ES-I3 (cell line): ENCODE data around the gene MASTL.
"Not testable (repeated sequence)": the region's sequence is repeated elsewhere in the genome, so short reads cannot be mapped to it uniquely, and the experiment has no call there.

Source experiments
- H3K36me3 ChIP-seq: 2 replicates; pipeline ENCODE4 v1.6.1; 2013; ENCODE audit warnings: mild to moderate bottlenecking, low read length, control low read depth, moderate library complexity; ENCODE audit not compliant: insufficient read depth
- H3K4me1 ChIP-seq: 2 replicates; pipeline ENCODE4 v1.6.1; 2013; ENCODE audit warnings: mild to moderate bottlenecking, control low read depth, low read length; ENCODE audit not compliant: insufficient read depth
- H3K9ac ChIP-seq: 2 replicates; pipeline ENCODE4 v1.6.1; 2013; ENCODE audit warnings: low read depth, mild to moderate bottlenecking, low read length, moderate library complexity
- H3K9me3 ChIP-seq: 2 replicates; pipeline ENCODE4 v1.6.1; 2013; ENCODE audit warnings: mild to moderate bottlenecking, low read length, moderate library complexity; ENCODE audit not compliant: control insufficient read depth, insufficient read depth

Gene MASTL

GRCh38 chr10:27155066-27155754 is at the start of gene MASTL:
TSS of gene MASTL (plus strand) at chr10:27155352. CDS start at chr10:27155427, 75 bp downstream.
- H3K9me3 ChIP-seq: no peaks in the 10 kb centered on the region
- peak within 1 kb of the TSS; percentile 82 for H3K9ac ChIP-seq
- H3K4me1 ChIP-seq: no peaks in the 10 kb centered on the region
- H3K36me3 ChIP-seq: peaks cover 17% of the 10 kb centered on the region

DNA sequence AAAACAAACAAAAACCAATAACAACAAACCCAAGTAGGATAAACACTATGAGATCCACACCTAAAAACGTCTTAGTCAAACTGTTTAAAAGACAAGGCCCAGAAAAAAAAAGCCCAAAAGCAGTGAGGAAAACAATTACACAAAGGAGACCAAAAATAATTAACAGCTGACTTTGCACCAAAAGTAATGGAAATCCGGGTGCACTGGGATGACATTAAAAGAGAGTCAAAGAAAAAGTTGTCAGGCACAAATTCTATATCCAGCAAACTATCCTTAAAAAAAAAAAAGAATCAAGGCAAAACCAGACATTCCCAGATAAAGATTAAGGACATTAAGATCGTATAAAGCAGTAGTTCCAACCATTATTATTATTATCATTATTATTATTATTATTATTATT is 47.0 kb upstream of the MASTL start:
- no peaks in the 10 kb centered on the region for H3K4me1 ChIP-seq
- H3K9ac ChIP-seq: no peak overlapping the region
- no peaks in the 10 kb centered on the region; the same call in none of the 2 replicates for H3K9me3 ChIP-seq
- H3K36me3 ChIP-seq: peaks cover 18% of the 10 kb centered on the region

- Histone ChIP-seq H3K4me1 (no peaks in the 10 kb centered on the region), H3K36me3 (peaks cover 19% of the 10 kb centered on the region), H3K9me3 (no peaks in the 10 kb centered on the region), H3K9ac (no peak overlapping the region)
Measured at GRCh38 chr10:27134371-27134770, 20.8 kb upstream of the MASTL start.

DNA sequence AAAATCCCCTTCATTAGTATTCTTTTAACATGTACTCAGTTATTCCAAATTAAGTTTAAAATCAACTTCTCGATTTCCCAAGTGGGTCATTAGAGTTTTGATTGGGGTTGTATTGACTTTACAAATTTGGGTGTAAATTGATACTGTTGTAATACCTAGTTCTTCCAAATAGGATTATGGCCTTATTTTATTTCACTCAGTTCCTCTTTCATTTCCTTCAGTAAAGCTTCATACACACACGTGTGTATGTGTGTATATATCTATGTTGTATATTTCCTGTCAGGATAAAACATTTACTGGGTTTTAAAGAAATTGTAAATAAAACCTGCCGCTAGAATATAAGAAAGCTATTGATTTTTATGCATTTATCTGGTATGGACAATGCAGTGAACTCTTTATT is 16.9 kb upstream of the MASTL start:
- Histone ChIP-seq H3K36me3 (peaks cover 13% of the 10 kb centered on the region; the same call in 1 of the 2 replicates), H3K4me1 (no peaks in the 10 kb centered on the region), H3K9me3 (no peaks in the 10 kb centered on the region), H3K9ac (no peak overlapping the region)

DNA sequence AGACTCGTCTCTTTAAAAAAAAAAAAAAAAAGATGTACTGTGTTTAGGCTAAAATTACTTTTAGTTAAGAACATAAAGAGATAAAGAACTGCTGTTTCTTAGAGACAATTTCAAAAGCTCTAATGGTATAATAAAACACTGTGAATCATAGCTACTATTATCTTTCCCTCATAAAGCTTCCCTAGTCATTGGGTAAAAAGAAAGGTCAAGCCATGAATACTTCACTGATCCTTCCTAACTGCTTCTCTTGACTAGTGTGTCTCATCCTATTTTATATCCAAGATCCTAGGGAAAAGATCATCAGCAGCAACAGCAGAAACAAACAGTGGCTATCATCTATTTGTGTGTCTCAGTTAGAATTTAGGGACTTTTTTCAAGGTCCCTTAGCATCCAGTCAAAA is 11.5 kb upstream of the MASTL start:
- Histone ChIP-seq H3K4me1 (no peaks in the 10 kb centered on the region), H3K36me3 (peaks cover 14% of the 10 kb centered on the region), H3K9me3 (no peaks in the 10 kb centered on the region), H3K9ac (no peak overlapping the region)

DNA sequence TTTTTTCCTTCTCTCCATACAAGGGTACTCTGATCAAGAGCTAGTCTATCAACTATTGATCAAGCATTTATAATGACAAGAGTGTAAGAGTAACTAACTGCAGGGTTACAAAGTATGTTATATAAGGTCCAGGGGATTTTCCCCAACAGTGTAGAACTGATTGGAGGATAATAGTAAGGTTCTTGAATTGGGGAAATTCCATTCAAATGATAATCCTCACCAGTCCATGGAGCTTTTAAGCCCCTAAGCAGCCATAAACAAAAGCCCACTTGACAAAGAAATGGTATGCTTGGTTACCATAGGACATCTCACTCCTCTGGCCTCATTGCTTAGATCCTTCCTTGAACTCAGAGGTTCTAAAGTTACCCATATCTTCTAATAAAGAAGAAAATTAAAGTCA is 9.2 kb upstream of the MASTL start:
- Histone ChIP-seq H3K36me3 (peaks cover 13% of the 10 kb centered on the region), H3K9me3 (no peaks in the 10 kb centered on the region), H3K4me1 (no peaks in the 10 kb centered on the region), H3K9ac (no peak overlapping the region)

GRCh38 chr10:27147701-27148100 is 7.5 kb upstream of the MASTL start:
- Histone ChIP-seq H3K4me1 (no peaks in the 10 kb centered on the region), H3K9ac (no peak overlapping the region), H3K9me3 (no peaks in the 10 kb centered on the region), H3K36me3 (peaks cover 13% of the 10 kb centered on the region)

GRCh38 chr10:27150261-27150660 is 4.9 kb upstream of the MASTL start:
- Histone ChIP-seq H3K36me3 (peaks cover 9% of the 10 kb centered on the region), H3K9me3 (no peaks in the 10 kb centered on the region), H3K4me1 (no peaks in the 10 kb centered on the region), H3K9ac (no peak overlapping the region)

DNA sequence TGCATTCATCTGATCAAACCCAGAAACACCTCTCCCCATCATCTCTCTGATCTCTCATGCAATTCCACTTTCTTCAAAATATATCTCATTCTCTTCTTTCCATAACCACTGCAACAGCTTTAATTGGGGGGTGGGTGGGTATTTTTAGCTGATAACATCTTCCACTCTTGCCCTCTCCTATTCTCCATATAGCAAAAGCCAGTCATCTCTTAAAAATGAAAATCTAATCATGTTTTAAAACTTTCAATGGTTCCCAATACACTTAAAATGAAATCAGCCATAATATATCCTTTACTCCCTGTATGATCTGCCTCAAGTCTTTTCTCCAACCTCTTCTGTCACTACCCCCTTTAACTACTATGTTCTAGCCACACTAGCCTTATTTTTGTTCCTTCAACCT is 2.5 kb upstream of the MASTL start:
- H3K9me3 ChIP-seq: no peaks in the 10 kb centered on the region
- no peaks in the 10 kb centered on the region for H3K4me1 ChIP-seq
- H3K9ac ChIP-seq: peak overlapping the region; percentile 82; the same call in 1 of the 2 replicates
- H3K36me3 ChIP-seq: peaks cover 4% of the 10 kb centered on the region; the same call in 1 of the 2 replicates

DNA sequence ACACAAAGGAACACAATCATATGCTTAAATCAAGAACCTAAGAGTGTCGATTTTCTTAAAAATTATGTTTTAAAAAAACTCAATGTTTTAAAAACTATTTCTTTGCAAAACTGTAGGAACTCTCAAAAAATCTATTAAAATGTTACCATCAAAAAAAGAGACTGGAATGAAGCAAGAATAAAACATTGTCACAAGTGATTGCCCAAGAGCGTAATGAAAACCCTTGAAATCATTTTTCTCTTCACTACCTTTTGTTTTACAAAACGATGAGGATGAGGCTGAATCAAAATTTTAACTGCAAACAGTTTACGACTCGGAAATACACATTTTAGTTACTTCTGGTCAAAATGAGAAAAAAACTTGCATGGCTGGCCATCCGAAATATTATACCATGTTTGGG is 1.8 kb upstream of the MASTL start:
- Histone ChIP-seq H3K4me1 (no peaks in the 10 kb centered on the region), H3K36me3 (peaks cover 6% of the 10 kb centered on the region; the same call in 1 of the 2 replicates), H3K9ac (peak overlapping the region; percentile 82), H3K9me3 (no peaks in the 10 kb centered on the region)

- Histone ChIP-seq H3K4me1 (no peaks in the 10 kb centered on the region), H3K36me3 (peaks cover 8% of the 10 kb centered on the region), H3K9ac (peak overlapping the region; percentile 82), H3K9me3 (no peaks in the 10 kb centered on the region)
Measured at GRCh38 chr10:27153845-27154193, 1.3 kb upstream of the MASTL start.

GRCh38 chr10:27156566-27156965 is 1.4 kb downstream of the MASTL start:
- H3K4me1 ChIP-seq, H3K9me3 ChIP-seq: not testable (repeated sequence)
- Histone ChIP-seq H3K9ac (peak overlapping the region; percentile 82; the same call in 1 of the 2 replicates), H3K36me3 (peaks cover 22% of the 10 kb centered on the region)

DNA sequence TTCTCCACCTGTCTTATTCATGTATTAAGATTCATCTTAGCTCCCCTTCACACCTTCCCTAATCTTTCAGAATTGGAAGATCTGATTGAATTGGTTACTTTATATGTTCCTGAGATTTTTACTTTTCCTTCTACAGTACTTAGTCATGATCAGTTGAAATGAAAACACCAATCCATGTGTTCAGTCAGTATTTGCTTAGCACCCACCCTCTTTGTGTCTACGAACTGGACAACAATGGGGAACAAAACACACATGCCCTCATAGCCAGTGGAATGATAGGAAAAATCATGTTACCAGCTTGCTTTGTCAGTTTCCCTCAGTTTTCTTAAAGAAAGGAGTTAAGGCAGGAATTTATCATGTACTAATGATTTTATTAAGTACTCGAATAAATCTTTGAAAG is 2.0 kb downstream of the MASTL start:
- H3K9ac ChIP-seq: peak overlapping the region; percentile 16; the same call in 1 of the 2 replicates
- H3K9me3 ChIP-seq: no peaks in the 10 kb centered on the region
- no peaks in the 10 kb centered on the region for H3K4me1 ChIP-seq
- peaks cover 23% of the 10 kb centered on the region for H3K36me3 ChIP-seq

GRCh38 chr10:27158421-27158820 is 3.3 kb downstream of the MASTL start:
- Histone ChIP-seq H3K9ac (no peak overlapping the region), H3K9me3 (no peaks in the 10 kb centered on the region), H3K4me1 (no peaks in the 10 kb centered on the region), H3K36me3 (peaks cover 23% of the 10 kb centered on the region)

DNA sequence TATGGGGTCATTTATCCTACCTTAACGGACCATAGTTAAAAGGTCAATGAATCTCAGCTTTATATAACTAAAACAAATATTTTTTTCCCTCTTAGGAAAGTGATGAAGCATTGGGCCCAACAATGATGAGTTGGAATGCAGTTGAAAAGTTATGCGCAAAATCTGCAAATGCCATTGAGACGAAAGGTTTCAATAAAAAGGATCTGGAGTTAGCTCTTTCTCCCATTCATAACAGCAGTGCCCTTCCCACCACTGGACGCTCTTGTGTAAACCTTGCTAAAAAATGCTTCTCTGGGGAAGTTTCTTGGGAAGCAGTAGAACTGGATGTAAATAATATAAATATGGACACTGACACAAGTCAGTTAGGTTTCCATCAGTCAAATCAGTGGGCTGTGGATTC is 14.7 kb downstream of the MASTL start:
- Histone ChIP-seq H3K9ac (no peak overlapping the region), H3K9me3 (no peaks in the 10 kb centered on the region), H3K36me3 (peaks cover 23% of the 10 kb centered on the region), H3K4me1 (no peaks in the 10 kb centered on the region)
